Measurements from ENCODE around the gene TECTB. TPM values are rescaled to one million over a fixed set of nuclear protein-coding genes. Genes with fewer than 3 reads are reported as not detected.

TECTB gene
- total and polyA plus RNA-seq, 12 donors: not detected

- 43 to 65% methylated on average over 6 of the region's 6 CpGs for WGBS, 2 donors
- intact Hi-C loops (cut with DNase I): loop anchor here in 1 of 10 donors (5.0 kb wide), 1 partner anchor 116 kb away; the partner anchor contains the start of gene GPAM
- peak overlapping the region in 1 of 10 donors; percentile 5 for H3K27ac ChIP-seq
- H3K4me3 ChIP-seq: no peak overlapping the region
- peak in 1 of 8 donors; percentile 9 for ATAC-seq
- no peaks in the 10 kb centered on the region for H3K36me3 ChIP-seq
- H3K4me1 ChIP-seq: peaks cover 0 to 27% (median 18%) of the 10 kb centered on the region in 9 donors
- TF ChIP-seq CTCF (IDR thresholded peaks at IDR 0.05): no peak
- H3K9me3 ChIP-seq: no peaks in the 10 kb centered on the region
- no peak for DNase-seq
- H3K27me3 ChIP-seq: no peaks in the 10 kb centered on the region
These were observed 15.4 kb downstream of the TECTB start for GRCh38 chr10:112298581-112298980.

- H3K36me3 ChIP-seq: no peaks in the 10 kb centered on the region
- TF ChIP-seq CTCF (IDR thresholded peaks at IDR 0.05): no peak
- intact Hi-C loops (cut with DNase I): loop anchor here in 1 of 10 donors (5.0 kb wide), 1 partner anchor 117 kb away; the partner anchor contains the start of gene GPAM
- H3K4me3 ChIP-seq: no peak overlapping the region
- H3K4me1 ChIP-seq: peaks cover 0 to 27% (median 18%) of the 10 kb centered on the region in 9 donors
- H3K9me3 ChIP-seq: no peaks in the 10 kb centered on the region
- no peaks in the 10 kb centered on the region for H3K27me3 ChIP-seq
- ATAC-seq: no peak
- no peak overlapping the region for H3K27ac ChIP-seq
- WGBS, 2 donors: 75 to 78% methylated on average over 15 of the region's 15 CpGs
- no peak for DNase-seq
These were observed 16.3 kb downstream of the TECTB start for GRCh38 chr10:112299456-112299855.

GRCh38 chr10:112302335-112302734 is 19.1 kb downstream of the TECTB start:
- Histone ChIP-seq H3K4me3 (no peak overlapping the region), H3K36me3 (no peaks in the 10 kb centered on the region), H3K9me3 (no peaks in the 10 kb centered on the region), H3K4me1 (peaks cover 0 to 2% (median 0%) of the 10 kb centered on the region in 9 donors), H3K27me3 (no peaks in the 10 kb centered on the region), H3K27ac (no peak overlapping the region)
- 92% methylated on average over 3 of the region's 3 CpGs for WGBS, 2 donors
- ATAC-seq (no peak), DNase-seq (no peak)
- TF ChIP-seq CTCF (IDR thresholded peaks at IDR 0.05): no peak
- intact Hi-C loops (cut with DNase I): loop anchor here in 3 of 10 donors (10.0 kb wide), 2 partner anchors 118 to 128 kb away; partner anchors contain the start of gene GPAM (in 1 of the 3)

- Histone ChIP-seq H3K27ac (no peak overlapping the region), H3K9me3 (no peaks in the 10 kb centered on the region), H3K4me1 (no peaks in the 10 kb centered on the region), H3K4me3 (no peak overlapping the region), H3K27me3 (peaks cover 0 to 5% (median 0%) of the 10 kb centered on the region in 7 donors), H3K36me3 (no peaks in the 10 kb centered on the region)
- no peak for TF ChIP-seq CTCF (IDR thresholded peaks at IDR 0.05)
- 83 to 88% methylated on average over 2 of the region's 2 CpGs for WGBS, 2 donors
- DNase-seq (no peak), ATAC-seq (no peak)
- intact Hi-C loops (cut with DNase I): loop anchor here in 3 of 10 donors (10.0 kb wide), 2 partner anchors 119 to 129 kb away; partner anchors contain the start of gene GPAM (in 1 of the 3)
These were observed 20.3 kb downstream of the TECTB start for GRCh38 chr10:112303528-112303927.
